GM12891 (cell line): ENCODE measurements around the gene TGFBR3.

Experiments used
- PAX5 ChIP-seq: IDR thresholded peaks from 2 replicates; pipeline ENCODE4 v1.6.1; 2011; ENCODE audit warnings: low read length, moderate library complexity, mild to moderate bottlenecking; ENCODE audit not compliant: insufficient read depth, severe bottlenecking
- POLR2A ChIP-seq: IDR thresholded peaks from 2 replicates; pipeline ENCODE4 v1.6.1; 2011; ENCODE audit warnings: low read depth, low read length, control low read depth
- POLR2AphosphoS5 ChIP-seq: IDR thresholded peaks from 2 replicates; pipeline ENCODE4 v1.6.1; 2011; ENCODE audit warnings: low read depth, low read length, control low read depth
- POU2F2 ChIP-seq: IDR thresholded peaks from 2 replicates; pipeline ENCODE4 v1.6.1; 2011; ENCODE audit warnings: low read depth, mild to moderate bottlenecking, control low read depth, low read length, moderate library complexity
- SPI1 ChIP-seq: IDR thresholded peaks from 2 replicates; pipeline ENCODE4 v1.6.1; 2011; ENCODE audit warnings: low read depth, low read length, control low read depth
- TAF1 ChIP-seq: IDR thresholded peaks from 2 replicates; pipeline ENCODE4 v1.6.1; 2011; ENCODE audit warnings: low read depth, low read length, control low read depth

DNA sequence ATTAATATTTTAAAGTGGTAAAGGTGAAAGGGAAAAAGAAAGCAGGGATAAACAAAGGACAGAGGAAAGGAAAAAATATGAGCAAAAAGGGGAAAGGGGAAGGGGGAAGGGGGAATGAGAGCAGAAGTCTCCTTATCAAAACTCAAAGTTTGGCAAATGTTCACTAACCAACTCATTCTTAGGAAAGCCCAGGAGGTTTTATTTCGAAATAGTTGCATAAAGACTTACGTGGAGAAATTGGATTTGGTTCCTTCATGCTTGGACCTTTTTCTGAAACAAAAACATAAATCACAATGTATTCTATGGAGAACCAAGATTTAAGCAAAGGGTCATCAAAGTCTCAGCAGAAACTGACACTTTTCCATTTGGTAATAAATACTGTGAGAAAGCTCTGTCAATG lies 188.1 kb downstream of the TGFBR3 start:
- TF ChIP-seq POLR2A (no peak), POLR2AphosphoS5 (no peak), PAX5 (no peak), POU2F2 (no peak), SPI1 (no peak), TAF1 (no peak)
